Keratinocyte (primary cell): Measurements from ENCODE around the gene CELF5.

Experiments
- CTCF ChIP-seq, 3 experiments: IDR thresholded peaks in 1 of 3; conservative IDR thresholded peaks in 1 of 3; optimal IDR thresholded peaks in 1 of 3; 2 replicates in 2 of 3; 3 replicates in 1 of 3; pipeline versions ENCODE3 to v1.5.1; 2011; ENCODE audit warnings: low read length in 3 of 3, mild to moderate bottlenecking in 3 of 3, moderate library complexity in 2 of 3, control low read depth in 1 of 3, inconsistent platforms in 1 of 3; ENCODE audit not compliant: insufficient read depth in 2 of 3; ENCODE audit errors: extremely low read depth in 1 of 3
- EZH2 ChIP-seq: IDR thresholded peaks from one replicate; pipeline ENCODE4 v1.6.1; 2012; ENCODE audit warnings: inconsistent platforms, mild to moderate bottlenecking, low read length, moderate library complexity

DNA sequence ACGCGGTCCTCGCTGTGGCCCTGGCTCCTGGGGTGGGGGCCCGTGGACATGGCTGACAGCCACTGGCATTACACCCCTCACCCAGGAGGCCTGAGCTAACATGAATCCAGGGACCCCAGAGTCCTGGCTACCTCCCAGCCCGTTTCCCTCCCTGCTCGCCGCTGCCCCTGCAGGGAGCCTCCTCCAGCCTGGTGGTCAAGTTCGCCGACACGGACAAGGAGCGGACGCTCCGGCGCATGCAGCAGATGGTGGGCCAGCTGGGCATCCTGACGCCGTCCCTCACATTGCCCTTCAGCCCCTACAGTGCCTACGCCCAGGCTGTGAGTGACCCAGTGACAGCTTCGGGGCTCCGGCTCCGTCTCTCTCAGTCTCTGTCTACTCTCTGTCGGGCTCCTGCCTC lies 56.6 kb downstream of the CELF5 start:
- TF ChIP-seq CTCF (optimal IDR thresholded peaks at IDR 0.05 in 1 of 3, IDR thresholded peaks at IDR 0.05 in 1 of 3, conservative IDR thresholded peaks at IDR 0.05 in 1 of 3; ENCODE audit: extremely low read depth in 1 of 3, insufficient read depth in 2 of 3, low read length in 3 of 3) (no peak), EZH2 (no peak)
